Gastroesophageal sphincter (tissue), 2 donors: ENCODE data around the gene SLC9A7.

Experiments used
- POLR2A ChIP-seq, 2 donors: fragments of 450-650 bp; IDR thresholded peaks; one replicate each; pipeline ENCODE4 v1.6.1; 2017; ENCODE audit warnings: antibody characterized with exemption in 2 of 2, mild to moderate bottlenecking in 2 of 2, moderate library complexity in 1 of 2
- POLR2AphosphoS5 ChIP-seq: sonication (generic); formaldehyde crosslinking; IDR thresholded peaks from one replicate; pipeline ENCODE4 v1.6.1; 2017; ENCODE audit warnings: antibody characterized with exemption

DNA sequence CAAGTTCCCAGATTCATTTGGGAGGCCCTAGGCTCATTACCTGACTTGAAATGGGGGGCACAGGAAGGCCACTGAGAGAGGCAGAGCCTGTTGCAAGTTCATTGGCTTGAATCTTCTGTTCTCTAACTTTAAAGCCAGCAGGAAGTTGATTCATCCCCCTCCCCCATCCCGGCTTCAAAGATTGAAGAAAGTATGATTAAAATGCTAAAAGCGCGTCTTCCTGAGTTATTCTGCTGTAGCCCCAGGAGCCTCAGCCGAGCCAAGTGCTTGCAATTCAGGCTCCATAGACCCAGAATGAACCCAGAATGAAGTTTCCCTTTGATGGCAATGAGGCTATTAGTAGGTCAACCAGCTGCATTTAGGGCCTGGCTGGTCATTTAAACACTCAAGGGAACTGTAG lies 170.7 kb downstream of the SLC9A7 start:
- no peak for TF ChIP-seq POLR2AphosphoS5
- no peak for TF ChIP-seq POLR2A (IDR thresholded peaks at IDR 0.05)
